Testis (tissue), 3 donors: Measurements from ENCODE around the gene SRCAP. TPM values are rescaled to one million over a fixed set of nuclear protein-coding genes. Genes with fewer than 3 reads are reported as not detected.
A peak's percentile ranks its signal among the peaks of the same experiment; 100 is the strongest.

Source experiments
- DNase-seq: peaks from one replicate; pipeline ENCODE4 v3.0.0-alpha.2; 2019
- H3K27ac ChIP-seq, 2 donors: fragments of 200-600 bp; sonication (generic); one replicate each; pipeline ENCODE4 v1.5.1; 2019
- H3K27me3 ChIP-seq: fragments of 200-600 bp; sonication (generic); one replicate; pipeline ENCODE4 v1.5.1; 2019
- H3K36me3 ChIP-seq: fragments of 200-600 bp; sonication (generic); one replicate; pipeline ENCODE4 v1.5.1; 2017; ENCODE audit warnings: low read depth; ENCODE audit errors: missing control alignments
- H3K4me1 ChIP-seq: fragments of 200-600 bp; sonication (generic); one replicate; pipeline ENCODE4 v1.5.1; 2019
- H3K4me3 ChIP-seq, 2 donors: fragments of 200-600 bp; sonication (generic); one replicate each; pipeline ENCODE4 v1.5.1; 2017 to 2019
- H3K9me3 ChIP-seq: fragments of 200-600 bp; sonication (generic); one replicate; pipeline ENCODE4 v1.5.1; 2017
- POLR2A ChIP-seq: fragments of 450-650 bp; IDR thresholded peaks from one replicate; pipeline ENCODE4 v1.6.1; 2017; ENCODE audit warnings: antibody characterized with exemption, mild to moderate bottlenecking, moderate library complexity
- WGBS, 2 donors: methylation state at CpG; one replicate each; pipeline ENCODE4 v1.1.5; 2018; 5-methylcytosine and 5-hydroxymethylcytosine counted together
- intact Hi-C: fragments of 100-400 bp; cut with DNase I; formaldehyde crosslinking; loops from one replicate; pipeline ENCODE4 v1.15.1; 2023; ENCODE audit warnings: low total_unique reads
- polyA plus RNA-seq: library from polyadenylated mRNA; stranded (reverse); fragments of 350-450 nt; fragmentation: Illumina TruSeq; extraction: RNeasy Lipid Tissue Mini Kit (QIAGEN cat#74804); gene quantifications from one replicate; pipeline ENCODE4 v1.2.3, GENCODE V29; 2014; ENCODE audit warnings: low read depth, low replicate concordance; ENCODE audit not compliant: insufficient read depth
- total RNA-seq, 2 donors: library from RNA; depleted of rRNA; stranded (reverse); fragments of >200 nt; gene quantifications; one replicate each; pipeline ENCODE4 v1.2.3, GENCODE V29; 2016
- TF ChIP-seq, protein P1 (sequence below), 3 experiments: fragments of 450-650 bp in 2 of 3; fragments of 200-600 bp in 1 of 3; sonication (generic) in 1 of 3; IDR thresholded peaks; one replicate each; pipeline ENCODE4 v1.5.1; 2016 to 2019; ENCODE audit warnings: antibody characterized with exemption in 3 of 3, mild to moderate bottlenecking in 2 of 3, moderate library complexity in 1 of 3

SRCAP gene
- total and polyA plus RNA-seq, 3 donors from 2014 or later, result 44.3 to 80.8 (median 74.3) TPM

DNA sequence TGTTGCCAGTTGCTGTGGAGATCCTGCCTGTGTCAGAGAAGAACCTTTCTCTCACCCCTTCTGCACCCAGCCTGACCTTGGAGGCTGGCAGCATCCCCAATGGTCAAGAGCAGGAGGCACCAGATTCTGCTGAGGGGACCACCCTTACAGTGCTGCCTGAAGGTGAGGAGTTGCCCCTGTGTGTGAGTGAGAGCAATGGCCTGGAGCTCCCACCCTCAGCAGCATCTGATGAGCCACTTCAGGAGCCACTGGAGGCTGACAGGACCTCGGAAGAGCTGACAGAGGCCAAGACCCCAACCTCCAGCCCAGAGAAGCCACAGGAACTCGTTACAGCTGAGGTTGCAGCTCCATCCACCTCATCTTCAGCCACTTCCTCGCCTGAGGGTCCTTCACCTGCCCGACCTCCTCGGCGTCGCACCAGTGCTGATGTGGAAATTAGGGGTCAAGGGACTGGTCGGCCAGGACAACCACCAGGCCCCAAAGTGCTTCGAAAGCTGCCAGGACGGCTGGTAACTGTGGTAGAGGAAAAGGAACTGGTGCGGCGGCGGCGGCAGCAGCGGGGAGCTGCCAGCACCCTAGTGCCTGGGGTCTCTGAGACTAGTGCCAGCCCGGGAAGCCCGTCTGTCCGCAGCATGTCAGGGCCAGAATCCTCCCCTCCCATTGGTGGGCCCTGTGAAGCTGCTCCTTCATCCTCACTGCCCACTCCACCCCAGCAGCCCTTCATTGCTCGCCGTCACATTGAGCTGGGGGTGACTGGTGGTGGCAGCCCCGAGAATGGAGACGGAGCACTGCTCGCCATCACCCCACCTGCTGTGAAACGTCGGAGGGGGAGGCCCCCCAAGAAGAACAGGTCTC is 39.0 kb downstream of the SRCAP start:
- intact Hi-C loops, result no loop called here
- no peak overlapping the region for H3K27ac ChIP-seq

DNA sequence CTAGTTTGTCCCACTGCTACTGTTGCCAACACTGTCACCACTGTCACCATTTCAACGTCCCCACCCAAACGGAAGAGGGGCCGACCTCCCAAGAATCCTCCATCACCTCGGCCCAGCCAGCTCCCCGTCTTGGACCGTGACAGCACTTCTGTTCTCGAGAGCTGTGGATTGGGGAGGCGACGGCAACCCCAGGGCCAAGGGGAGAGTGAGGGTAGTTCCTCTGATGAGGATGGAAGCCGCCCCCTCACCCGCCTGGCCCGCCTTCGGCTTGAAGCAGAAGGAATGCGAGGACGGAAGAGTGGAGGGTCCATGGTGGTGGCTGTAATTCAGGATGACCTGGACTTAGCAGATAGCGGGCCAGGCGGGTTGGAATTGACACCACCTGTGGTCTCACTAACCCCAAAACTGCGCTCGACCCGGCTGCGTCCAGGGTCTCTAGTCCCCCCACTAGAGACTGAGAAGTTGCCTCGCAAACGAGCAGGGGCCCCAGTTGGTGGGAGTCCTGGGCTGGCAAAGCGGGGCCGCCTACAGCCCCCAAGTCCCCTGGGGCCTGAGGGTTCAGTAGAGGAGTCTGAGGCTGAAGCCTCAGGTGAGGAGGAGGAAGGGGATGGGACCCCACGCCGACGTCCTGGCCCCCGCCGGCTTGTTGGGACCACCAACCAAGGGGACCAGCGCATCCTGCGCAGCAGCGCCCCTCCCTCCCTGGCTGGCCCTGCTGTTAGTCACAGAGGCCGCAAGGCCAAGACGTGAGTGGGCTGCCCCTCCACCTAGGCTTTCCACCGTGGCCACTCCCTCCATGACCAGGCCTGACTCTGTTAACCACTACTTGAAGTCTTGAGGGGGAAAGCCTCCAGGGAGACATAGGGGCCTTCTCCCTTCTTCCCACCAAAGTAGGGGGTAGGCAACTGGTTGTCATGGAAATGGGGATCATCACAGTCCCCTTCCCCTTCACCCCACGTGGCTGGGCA is 40.3 kb downstream of the SRCAP start:
- 89% methylated on average over 36 to 37 of the region's 37 CpGs for WGBS, 2 donors
- intact Hi-C loops, result no loop called here
- DNase-seq, result no peak
- Histone ChIP-seq H3K27ac (peak overlapping the region; percentile 25 to 42), H3K9me3 (no peaks in the 10 kb centered on the region), H3K36me3 (peaks cover 4% of the 10 kb centered on the region), H3K27me3 (no peaks in the 10 kb centered on the region), H3K4me3 (no peak overlapping the region), H3K4me1 (peaks cover 12% of the 10 kb centered on the region)
- TF ChIP-seq, protein P1, sequence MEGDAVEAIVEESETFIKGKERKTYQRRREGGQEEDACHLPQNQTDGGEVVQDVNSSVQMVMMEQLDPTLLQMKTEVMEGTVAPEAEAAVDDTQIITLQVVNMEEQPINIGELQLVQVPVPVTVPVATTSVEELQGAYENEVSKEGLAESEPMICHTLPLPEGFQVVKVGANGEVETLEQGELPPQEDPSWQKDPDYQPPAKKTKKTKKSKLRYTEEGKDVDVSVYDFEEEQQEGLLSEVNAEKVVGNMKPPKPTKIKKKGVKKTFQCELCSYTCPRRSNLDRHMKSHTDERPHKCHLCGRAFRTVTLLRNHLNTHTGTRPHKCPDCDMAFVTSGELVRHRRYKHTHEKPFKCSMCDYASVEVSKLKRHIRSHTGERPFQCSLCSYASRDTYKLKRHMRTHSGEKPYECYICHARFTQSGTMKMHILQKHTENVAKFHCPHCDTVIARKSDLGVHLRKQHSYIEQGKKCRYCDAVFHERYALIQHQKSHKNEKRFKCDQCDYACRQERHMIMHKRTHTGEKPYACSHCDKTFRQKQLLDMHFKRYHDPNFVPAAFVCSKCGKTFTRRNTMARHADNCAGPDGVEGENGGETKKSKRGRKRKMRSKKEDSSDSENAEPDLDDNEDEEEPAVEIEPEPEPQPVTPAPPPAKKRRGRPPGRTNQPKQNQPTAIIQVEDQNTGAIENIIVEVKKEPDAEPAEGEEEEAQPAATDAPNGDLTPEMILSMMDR (IDR thresholded peaks at IDR 0.05), result no peak
- no peak for TF ChIP-seq POLR2A

More for the DNA sequence above, 39.0 kb downstream of the SRCAP start:
- H3K9me3 ChIP-seq, result no peaks in the 10 kb centered on the region
- no peak for DNase-seq
- no peak for TF ChIP-seq POLR2A
- TF ChIP-seq, protein P1 (IDR thresholded peaks at IDR 0.05), result no peak
- H3K27me3 ChIP-seq, result no peaks in the 10 kb centered on the region
- H3K4me1 ChIP-seq, result peaks cover 12% of the 10 kb centered on the region
- H3K36me3 ChIP-seq, result peaks cover 4% of the 10 kb centered on the region
- 90 to 92% methylated on average over 16 to 25 of the region's 25 CpGs for WGBS, 2 donors
- no peak overlapping the region for H3K4me3 ChIP-seq

- TF ChIP-seq POLR2A, result no peak
- TF ChIP-seq, protein P1 (IDR thresholded peaks at IDR 0.05), result no peak
- H3K27ac ChIP-seq, result peak overlapping the region; percentile 26 to 42
- peak; percentile 79 for DNase-seq
- H3K36me3 ChIP-seq, result peaks cover 4% of the 10 kb centered on the region
- 48 to 59% methylated on average over 8 of the region's 8 CpGs for WGBS, 2 donors
- no peak overlapping the region for H3K4me3 ChIP-seq
- H3K9me3 ChIP-seq, result no peaks in the 10 kb centered on the region
- intact Hi-C loops, result no loop called here
- H3K27me3 ChIP-seq, result no peaks in the 10 kb centered on the region
- H3K4me1 ChIP-seq, result peaks cover 12% of the 10 kb centered on the region
Measured at GRCh38 chr16:30740364-30741251, 41.6 kb downstream of the SRCAP start.

DNA sequence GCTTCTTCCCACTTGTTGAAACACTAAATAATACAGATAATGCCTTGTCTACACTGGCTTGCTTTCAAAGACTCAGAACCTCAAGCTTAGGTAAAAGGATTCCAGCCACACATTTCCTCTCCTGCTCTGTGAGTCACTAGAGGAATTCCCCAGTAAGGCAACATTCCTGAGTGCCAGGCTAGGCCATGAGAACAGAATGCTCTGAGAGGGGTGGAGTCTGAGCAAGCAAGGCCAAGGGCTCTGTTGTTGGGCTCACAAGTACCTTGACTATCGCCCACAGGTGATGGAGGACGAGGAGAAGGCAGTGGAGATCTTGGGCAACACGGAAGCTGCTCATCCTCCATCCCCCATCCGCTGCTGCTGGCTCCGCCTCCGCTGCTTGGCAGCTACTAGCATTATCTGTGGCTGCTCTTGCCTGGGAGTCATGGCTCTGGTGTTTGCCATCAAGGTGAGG is 42.5 kb downstream of the SRCAP start:
- H3K4me1 ChIP-seq, result peaks cover 12% of the 10 kb centered on the region
- intact Hi-C loops, result no loop called here
- DNase-seq, result no peak
- H3K4me3 ChIP-seq, result no peak overlapping the region
- H3K27ac ChIP-seq, result peak overlapping the region in 1 of 2 donors; percentile 42
- H3K27me3 ChIP-seq, result no peaks in the 10 kb centered on the region
- TF ChIP-seq, protein P1 (IDR thresholded peaks at IDR 0.05), result no peak
- no peak for TF ChIP-seq POLR2A
- WGBS, 2 donors, result 87% methylated on average over 6 of the region's 6 CpGs; no CpG with 5 or more reads in 1 of the 2 donors
- peaks cover 4% of the 10 kb centered on the region for H3K36me3 ChIP-seq
- H3K9me3 ChIP-seq, result no peaks in the 10 kb centered on the region
